Fibroblast of upper back skin (primary cell): ENCODE results near the gene SCYGR7.
"Not testable (repeated sequence)": the region's sequence is repeated elsewhere in the genome, so short reads cannot be mapped to it uniquely, and the experiment has no call there.

Experiments used
- DNase-seq: peaks from one replicate; pipeline ENCODE4 v3.0.0-alpha.2; 2013

SCYGR7 gene

GRCh38 chr2:227728035-227728434, at the start of gene SCYGR7:
TSS of gene SCYGR7 (plus strand) at chr2:227728335. CDS start at chr2:227728335, 0 bp downstream.
- DNase-seq: no peak

- no peak for DNase-seq
Measured at GRCh38 chr2:227684258-227684657, 43.9 kb upstream of the SCYGR7 start.

- no peak for DNase-seq
Measured at GRCh38 chr2:227687189-227687588, 40.9 kb upstream of the SCYGR7 start.

- no peak for DNase-seq
Measured at GRCh38 chr2:227696990-227697679, 31.0 kb upstream of the SCYGR7 start.

- no peak for DNase-seq
Measured at GRCh38 chr2:227701556-227701955, 26.6 kb upstream of the SCYGR7 start.

- DNase-seq: no peak
Measured at GRCh38 chr2:227703280-227703732, 24.8 kb upstream of the SCYGR7 start.

- DNase-seq: no peak
Measured at GRCh38 chr2:227703961-227704360, 24.2 kb upstream of the SCYGR7 start.

- no peak for DNase-seq
Measured at GRCh38 chr2:227706859-227707258, 21.3 kb upstream of the SCYGR7 start.

GRCh38 chr2:227707390-227707789, 20.7 kb upstream of the SCYGR7 start:
- no peak for DNase-seq

GRCh38 chr2:227710986-227711385, 17.1 kb upstream of the SCYGR7 start:
- DNase-seq: no peak

- DNase-seq: no peak
Measured at GRCh38 chr2:227713291-227713690, 14.8 kb upstream of the SCYGR7 start.

- no peak for DNase-seq
Measured at GRCh38 chr2:227716501-227716900, 11.6 kb upstream of the SCYGR7 start.

- peak; percentile 75 for DNase-seq
Measured at GRCh38 chr2:227717687-227718567, 10.2 kb upstream of the SCYGR7 start, which contains the start of gene SLC19A3. TSS of gene SLC19A3 (minus strand) at chr2:227718028. CDS start at chr2:227702318, 15,710 bp downstream.

GRCh38 chr2:227719641-227720040, 8.5 kb upstream of the SCYGR7 start:
- DNase-seq: no peak

- DNase-seq: no peak
Measured at GRCh38 chr2:227720680-227721079, 7.5 kb upstream of the SCYGR7 start.

- DNase-seq: not testable (repeated sequence)
Measured at GRCh38 chr2:227722821-227723220, 5.3 kb upstream of the SCYGR7 start.

- no peak for DNase-seq
Measured at GRCh38 chr2:227724394-227725039, 3.6 kb upstream of the SCYGR7 start, which contains the start of gene SCYGR6. TSS of gene SCYGR6 (minus strand) at chr2:227724757. CDS start at chr2:227724757, 0 bp downstream.

- DNase-seq: no peak
Measured at GRCh38 chr2:227739351-227739750, 11.2 kb downstream of the SCYGR7 start.

- not testable (repeated sequence) for DNase-seq
Measured at GRCh38 chr2:227740705-227741104, 12.6 kb downstream of the SCYGR7 start.

- DNase-seq: no peak
Measured at GRCh38 chr2:227745594-227745993, 17.5 kb downstream of the SCYGR7 start, which contains the start of gene SCYGR8. TSS of gene SCYGR8 (plus strand) at chr2:227745894. CDS start at chr2:227745894, 0 bp downstream.

- no peak for DNase-seq
Measured at GRCh38 chr2:227748079-227748478, 19.9 kb downstream of the SCYGR7 start.

GRCh38 chr2:227756261-227756660, 28.1 kb downstream of the SCYGR7 start:
- not testable (repeated sequence) for DNase-seq
